Fibroblast of skin of left biceps (primary cell): ENCODE results near the gene EIF5B.
"Not testable (repeated sequence)": the region's sequence is repeated elsewhere in the genome, so short reads cannot be mapped to it uniquely, and the experiment has no call there.

Source experiments
- DNase-seq, 2 experiments: peaks; one replicate each; pipeline ENCODE4 v3.0.0-alpha.2; 2013; ENCODE audit warnings: low read depth in 2 of 2

The EIF5B gene, protein sequence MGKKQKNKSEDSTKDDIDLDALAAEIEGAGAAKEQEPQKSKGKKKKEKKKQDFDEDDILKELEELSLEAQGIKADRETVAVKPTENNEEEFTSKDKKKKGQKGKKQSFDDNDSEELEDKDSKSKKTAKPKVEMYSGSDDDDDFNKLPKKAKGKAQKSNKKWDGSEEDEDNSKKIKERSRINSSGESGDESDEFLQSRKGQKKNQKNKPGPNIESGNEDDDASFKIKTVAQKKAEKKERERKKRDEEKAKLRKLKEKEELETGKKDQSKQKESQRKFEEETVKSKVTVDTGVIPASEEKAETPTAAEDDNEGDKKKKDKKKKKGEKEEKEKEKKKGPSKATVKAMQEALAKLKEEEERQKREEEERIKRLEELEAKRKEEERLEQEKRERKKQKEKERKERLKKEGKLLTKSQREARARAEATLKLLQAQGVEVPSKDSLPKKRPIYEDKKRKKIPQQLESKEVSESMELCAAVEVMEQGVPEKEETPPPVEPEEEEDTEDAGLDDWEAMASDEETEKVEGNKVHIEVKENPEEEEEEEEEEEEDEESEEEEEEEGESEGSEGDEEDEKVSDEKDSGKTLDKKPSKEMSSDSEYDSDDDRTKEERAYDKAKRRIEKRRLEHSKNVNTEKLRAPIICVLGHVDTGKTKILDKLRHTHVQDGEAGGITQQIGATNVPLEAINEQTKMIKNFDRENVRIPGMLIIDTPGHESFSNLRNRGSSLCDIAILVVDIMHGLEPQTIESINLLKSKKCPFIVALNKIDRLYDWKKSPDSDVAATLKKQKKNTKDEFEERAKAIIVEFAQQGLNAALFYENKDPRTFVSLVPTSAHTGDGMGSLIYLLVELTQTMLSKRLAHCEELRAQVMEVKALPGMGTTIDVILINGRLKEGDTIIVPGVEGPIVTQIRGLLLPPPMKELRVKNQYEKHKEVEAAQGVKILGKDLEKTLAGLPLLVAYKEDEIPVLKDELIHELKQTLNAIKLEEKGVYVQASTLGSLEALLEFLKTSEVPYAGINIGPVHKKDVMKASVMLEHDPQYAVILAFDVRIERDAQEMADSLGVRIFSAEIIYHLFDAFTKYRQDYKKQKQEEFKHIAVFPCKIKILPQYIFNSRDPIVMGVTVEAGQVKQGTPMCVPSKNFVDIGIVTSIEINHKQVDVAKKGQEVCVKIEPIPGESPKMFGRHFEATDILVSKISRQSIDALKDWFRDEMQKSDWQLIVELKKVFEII

DNA sequence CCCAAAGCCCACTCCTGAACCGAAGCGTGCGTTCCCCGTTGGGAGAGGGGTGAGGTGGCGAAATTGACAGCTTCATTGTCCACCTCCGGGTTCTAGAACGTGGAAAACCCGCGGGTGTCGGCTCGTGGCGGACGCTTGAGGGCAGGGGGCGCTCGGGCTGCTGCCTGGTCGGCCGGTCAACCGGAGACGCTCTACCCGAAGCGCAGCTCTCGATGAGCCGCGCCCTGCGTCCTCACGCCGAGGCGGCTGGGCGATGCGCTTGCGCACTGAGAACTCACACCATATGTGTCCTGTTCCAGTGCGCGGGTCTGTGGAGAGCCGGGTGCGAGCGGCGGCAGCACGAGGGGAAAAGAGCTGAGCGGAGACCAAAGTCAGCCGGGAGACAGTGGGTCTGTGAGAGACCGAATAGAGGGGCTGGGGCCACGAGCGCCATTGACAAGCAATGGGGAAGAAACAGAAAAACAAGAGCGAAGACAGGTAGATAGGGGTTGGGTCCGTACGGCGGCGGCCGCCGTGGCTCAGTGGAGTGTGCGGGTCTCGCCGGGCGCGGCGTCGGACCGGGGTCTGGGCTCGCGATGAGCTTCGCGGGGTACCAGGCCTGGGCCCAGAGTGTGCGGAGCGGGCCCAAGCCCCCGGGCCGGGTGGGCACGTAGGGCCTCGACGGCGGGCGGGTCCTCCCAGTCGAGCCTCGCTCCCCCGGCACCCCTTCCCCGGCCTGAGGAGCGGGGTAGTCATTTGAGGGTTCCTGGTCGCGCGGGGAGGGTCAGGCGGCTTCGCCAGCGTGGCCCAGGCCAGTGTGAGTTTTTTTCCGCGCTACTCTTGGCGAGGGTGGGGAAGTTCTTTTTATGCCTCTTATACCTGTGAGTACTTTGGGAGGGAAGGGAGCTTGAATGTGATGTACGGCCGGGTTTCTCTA, at the start of gene EIF5B:
TSS of gene EIF5B (plus strand) at position 277 of the 916 bp plus-strand sequence. CDS start at position 443, 166 bp downstream.
- DNase-seq = peak; percentile 87 to 88

GRCh38 chr2:99297994-99298393, 39.2 kb upstream of the EIF5B start:
- peak in 1 of 2 experiments; percentile 4 for DNase-seq

GRCh38 chr2:99299580-99299979, 37.6 kb upstream of the EIF5B start:
- DNase-seq = no peak

DNA sequence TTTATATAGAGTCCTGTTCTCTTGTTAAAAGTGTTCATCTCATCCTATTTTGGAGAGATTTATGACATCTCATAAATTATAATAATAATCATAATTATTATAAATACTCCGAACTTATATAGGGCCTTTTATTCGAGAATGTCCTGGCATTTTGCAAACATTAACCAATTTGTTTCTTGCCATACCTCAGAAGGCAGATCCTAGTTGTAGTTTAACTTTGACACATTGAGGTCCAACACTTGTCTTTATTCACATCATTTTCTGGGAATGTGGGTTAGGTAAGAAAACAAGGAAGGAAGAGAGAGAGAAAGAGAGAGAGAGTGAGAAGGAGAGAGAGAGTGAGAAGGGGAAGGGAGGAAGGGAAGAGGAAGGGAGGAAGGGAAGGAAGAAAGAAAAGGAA, 36.1 kb upstream of the EIF5B start, which contains the start of gene LYG1:
TSS of gene LYG1 (minus strand) at position 101 of the 400 bp plus-strand sequence. CDS start 5,527 bp downstream, outside the sequence.
- not testable (repeated sequence) for DNase-seq

DNA sequence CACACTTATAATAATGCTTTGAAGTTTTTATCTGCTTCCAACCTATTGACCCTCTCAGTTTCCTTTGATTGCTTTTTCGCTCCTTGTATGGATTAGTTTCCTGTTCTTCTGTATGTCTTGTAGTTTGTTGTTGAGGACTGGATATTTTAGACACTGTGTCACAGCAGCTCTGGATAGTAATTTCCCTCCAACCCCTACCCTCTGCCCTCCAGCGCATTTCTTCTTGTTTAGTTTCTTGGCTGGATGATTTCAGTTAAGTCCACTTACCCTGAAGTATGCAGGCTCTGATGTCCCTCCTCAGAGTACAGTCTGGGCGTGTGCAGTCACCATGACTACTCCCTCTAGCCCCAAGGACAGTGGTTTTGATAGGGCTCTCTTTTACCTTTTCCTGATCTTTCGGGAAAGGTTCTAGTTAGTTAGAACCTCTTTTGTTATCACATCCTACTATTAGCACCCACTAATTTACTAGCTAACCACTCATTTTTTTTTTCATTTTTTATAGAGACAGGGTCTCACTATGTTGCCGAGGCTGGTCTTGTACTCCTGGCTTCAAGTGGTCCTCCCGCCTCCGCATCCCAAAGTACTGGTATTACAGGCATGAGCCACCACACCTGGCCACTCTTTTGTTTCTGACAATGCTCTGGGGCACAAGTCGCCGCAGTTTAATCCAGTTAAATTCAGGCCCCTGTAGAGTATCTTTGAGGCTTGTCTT, 19.9 kb upstream of the EIF5B start:
- no peak for DNase-seq

DNA sequence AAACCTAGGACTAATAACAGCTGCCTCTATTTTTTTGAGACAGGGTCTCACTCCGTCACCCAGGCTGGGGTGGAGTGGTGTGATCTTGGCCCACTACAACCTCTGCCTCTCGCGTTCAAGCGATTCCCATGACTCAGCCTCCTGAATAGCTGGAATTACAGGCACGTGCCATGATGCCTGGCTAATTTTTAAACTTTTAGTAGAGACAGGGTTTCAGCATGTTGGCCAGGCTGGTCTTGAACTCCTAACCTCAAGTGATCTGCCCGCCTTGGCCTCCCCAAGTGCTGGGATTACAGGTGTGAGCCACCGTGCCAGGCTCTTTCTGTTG, 19.4 kb upstream of the EIF5B start:
- not testable (repeated sequence) for DNase-seq

DNA sequence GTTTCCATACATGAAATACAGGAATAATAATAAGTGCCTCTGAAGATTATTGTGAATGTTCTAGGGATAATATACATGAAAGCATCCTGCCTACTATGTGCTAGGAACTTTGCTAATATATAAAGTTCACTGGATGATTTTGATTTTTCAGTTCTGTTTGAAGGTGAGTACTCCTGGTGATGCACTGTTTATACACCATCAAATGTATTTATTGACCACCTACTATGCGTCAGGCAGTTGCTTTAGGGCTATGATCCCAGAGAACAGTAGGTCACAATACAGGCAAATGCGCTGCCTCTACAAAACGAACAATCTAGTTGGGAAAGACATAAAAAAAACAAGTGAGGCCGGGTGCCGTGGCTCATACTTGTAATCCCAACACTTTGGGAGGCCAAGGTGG, 11.8 kb upstream of the EIF5B start:
- no peak for DNase-seq

DNA sequence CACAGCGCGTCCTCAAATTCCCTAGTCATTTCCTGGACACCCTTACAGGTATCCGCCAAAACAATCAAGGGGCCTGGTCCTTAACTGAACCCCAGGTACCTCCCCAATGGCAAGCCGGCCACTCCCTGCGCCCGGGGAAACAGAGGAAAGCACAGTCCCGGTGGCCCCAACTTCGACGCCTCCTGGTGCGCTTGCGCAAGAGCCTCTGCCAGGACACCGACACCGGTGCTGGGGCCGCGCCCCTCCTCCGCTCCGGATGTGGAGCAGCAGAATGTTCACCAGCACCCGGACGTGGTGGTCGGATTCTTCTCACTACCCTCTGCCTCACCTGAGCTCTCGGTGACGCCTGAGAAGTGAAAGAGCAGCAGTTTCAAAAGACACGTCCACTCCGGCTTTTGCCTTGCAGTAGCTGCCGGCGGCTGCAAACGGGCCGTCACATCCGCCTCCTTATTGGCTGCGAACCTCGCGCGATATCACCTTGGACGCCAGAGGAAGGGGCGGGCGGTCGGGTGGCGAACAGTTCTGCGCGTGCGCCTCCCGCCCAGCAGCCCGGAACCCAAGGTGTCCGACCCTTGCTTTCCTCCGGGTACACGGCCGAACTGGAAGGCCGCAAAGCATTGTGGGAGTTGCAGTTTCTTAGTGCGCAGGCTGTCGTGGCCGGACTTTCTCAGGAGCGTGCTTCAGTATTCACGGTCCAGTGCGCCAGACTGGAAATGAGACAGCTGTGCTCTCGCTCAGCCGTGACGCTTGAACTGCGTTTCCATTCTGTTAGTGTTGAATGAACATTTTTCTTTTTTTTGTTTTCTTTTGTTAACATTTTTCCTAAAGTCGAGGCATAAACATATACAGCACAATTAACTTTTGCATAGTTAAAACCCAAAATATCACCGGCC, 1.0 kb upstream of the EIF5B start, which contains the start of gene TXNDC9:
TSS of gene TXNDC9 (minus strand) at position 423 of the 893 bp plus-strand sequence. CDS start 3,123 bp downstream, outside the sequence.
- peak; percentile 99 for DNase-seq

DNA sequence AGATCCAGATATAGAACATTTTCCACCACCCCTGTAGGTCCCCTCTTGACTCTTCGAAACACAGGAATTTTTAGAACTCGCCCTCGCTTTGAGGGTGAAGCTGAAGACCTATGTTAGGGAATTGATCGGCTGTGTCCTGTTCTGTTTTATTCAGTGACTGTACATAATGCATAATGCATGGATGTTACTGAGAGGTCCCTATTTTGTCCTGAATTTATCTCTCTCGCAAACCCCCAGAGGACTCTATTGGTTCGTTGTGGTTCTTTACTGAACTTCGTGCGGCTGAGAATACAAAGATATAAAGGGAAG, 431 bp upstream of the EIF5B start:
- DNase-seq = no peak

DNA sequence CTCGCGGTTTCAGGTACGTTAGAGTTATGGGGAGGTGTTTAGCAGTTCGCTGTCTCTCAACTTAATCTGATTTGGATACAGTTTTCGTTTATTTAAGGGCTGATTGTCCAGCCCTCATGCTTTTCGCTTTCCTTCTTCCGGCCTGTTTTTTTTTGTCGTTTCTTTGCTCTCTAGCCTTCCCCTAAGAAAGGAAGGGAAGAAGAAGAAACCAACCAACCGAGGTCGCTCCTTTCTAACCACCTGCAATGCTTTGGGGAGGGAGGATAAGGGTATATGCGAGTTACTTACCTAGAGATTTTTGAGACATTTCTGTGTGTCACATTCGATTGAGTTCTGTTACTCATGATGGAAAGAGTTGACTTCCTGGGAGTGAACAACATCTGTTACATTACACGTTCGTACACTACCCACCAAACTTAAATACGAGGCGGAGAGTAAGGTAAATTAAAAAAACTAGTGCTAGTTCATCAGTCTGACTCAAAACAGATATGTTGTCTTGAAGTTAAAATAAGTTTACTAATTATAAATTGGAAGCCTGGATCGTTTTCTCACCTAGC, 918 bp downstream of the EIF5B start:
- no peak for DNase-seq

DNA sequence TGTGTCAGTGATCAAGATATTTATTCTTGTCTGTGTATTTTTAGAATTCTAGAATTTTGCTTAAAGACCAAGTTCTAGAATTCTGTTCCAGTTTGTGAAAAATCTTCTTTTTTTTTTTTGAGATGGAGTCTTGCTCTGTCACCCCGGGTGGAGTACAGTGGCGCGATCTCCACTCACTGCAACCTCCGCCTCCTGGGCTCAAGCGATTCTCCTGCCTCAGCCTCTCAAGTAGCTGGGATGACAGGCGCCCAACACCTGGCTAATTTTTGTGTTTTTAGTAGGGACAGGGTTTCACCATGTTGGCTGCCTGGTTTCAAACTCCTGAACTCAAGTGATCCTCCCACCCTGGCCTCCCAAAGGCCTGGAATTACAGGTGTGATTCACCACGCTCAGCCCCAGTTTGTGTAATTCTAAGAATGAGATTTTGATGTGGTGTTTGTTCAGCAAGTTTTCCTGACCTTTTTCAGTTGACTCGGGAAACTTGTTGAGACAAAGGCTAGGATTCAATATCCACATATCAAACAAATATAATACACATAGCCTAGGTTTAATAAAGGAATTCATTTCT, 3.6 kb downstream of the EIF5B start:
- DNase-seq = no peak

- DNase-seq = no peak
Observed at GRCh38 chr2:99342536-99342935, 5.3 kb downstream of the EIF5B start.

DNA sequence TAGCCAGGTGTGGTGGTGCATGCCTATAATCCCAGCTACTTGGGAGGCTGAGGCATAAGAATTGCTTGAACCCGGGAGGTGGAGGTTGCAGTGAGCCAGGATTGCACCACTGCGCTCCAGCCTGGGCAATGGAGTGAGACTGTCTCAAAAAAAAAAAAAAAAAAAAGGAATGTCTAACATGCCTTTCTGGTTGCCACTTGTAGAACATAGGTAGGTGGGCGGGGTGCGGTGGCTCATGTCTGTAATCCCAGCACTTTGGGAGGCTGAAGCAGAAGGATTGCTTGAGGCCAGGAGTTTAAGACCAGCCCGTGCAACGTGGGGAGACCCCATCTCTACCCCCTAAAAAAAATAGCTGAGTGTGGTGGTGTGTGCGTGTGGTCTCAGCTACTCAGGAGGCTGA, 8.3 kb downstream of the EIF5B start:
- not testable (repeated sequence) for DNase-seq

DNA sequence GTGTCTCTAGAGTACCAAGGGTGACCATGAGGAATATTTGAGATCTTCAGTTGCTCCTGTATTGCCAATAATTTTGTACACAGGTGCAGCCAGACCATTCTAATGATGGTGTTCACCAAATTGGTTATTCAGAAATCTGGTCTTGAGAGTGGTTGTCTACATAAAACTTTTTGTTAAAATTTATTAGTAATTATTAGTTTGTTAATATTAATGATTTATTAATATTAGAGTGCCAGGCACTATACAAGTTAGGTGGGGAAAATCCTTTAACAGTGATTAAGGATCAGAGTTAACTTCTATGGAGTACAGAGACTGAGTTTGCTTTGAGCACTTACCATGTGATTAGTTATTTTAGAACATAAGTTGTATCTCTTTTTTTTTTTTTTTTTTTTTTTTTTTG, 9.0 kb downstream of the EIF5B start:
- DNase-seq = no peak

GRCh38 chr2:99348173-99348572, 11.0 kb downstream of the EIF5B start:
- no peak for DNase-seq

GRCh38 chr2:99350194-99350593, 13.0 kb downstream of the EIF5B start:
- DNase-seq = no peak

DNA sequence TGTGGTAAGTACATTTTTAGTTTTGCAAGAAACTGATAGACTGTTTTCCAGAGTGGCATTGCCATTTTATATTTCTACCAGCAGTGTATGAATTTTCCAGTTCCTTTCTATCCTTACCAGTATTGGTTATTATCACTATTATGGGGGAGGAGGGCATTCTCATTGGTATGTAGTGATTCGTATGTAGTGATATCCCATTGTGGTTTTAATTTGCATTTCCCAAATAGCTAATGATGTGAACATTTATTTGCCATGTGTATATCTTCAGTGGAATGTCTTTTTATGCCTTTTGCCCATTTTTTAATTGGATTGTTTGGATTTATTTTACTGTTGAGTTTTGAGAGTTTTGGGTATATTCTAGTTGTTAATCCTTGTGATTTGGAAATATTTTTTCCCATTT, 16.9 kb downstream of the EIF5B start:
- DNase-seq = peak; percentile 24 to 25

- DNase-seq = not testable (repeated sequence)
Observed at GRCh38 chr2:99354825-99355224, 17.6 kb downstream of the EIF5B start.

DNA sequence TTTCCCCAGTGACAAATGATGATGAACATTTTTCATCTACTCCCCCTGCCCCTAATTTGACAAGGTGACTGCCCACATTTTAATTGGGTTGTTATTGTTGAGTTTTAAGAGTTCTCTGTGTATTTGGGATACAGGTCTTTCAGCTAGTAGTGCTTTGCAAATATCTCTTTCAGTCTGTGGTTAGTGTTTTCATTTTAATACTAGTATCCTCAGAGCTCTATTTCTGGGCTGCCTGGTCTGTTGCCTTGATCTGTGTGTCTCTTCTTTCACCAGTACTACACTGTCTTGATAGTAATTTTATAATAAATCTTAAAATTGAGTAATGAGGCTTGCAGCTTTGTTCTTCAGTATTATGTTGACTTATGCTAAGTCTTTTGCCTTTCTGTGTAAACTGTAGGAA, 19.7 kb downstream of the EIF5B start:
- DNase-seq = no peak
